ENCODE measurements around the gene SLC47A2.

The SLC47A2 gene

GRCh38 chr17:19664821-19665181 lies 51.6 kb downstream of the SLC47A2 start:
- Mint-ChIP-seq H3K27me3 (no peaks in the 10 kb centered on the region), H3K9me3 (no peaks in the 10 kb centered on the region), H3K36me3 (no peaks in the 10 kb centered on the region), H3K27ac (no peak overlapping the region), H3K4me1 (no peaks in the 10 kb centered on the region), H3K4me3 (no peak overlapping the region)
- CTCF ChIA-PET = no interaction called here
- no peak for DNase-seq

GRCh38 chr17:19664136-19664820 lies 52.1 kb downstream of the SLC47A2 start:
- H3K4me1 Mint-ChIP-seq = no peaks in the 10 kb centered on the region
- DNase-seq = no peak
- no peak overlapping the region for H3K27ac Mint-ChIP-seq
- H3K9me3 Mint-ChIP-seq = no peaks in the 10 kb centered on the region
- no peaks in the 10 kb centered on the region for H3K27me3 Mint-ChIP-seq
- no peak overlapping the region for H3K4me3 Mint-ChIP-seq
- CTCF ChIA-PET = no interaction called here
- H3K36me3 Mint-ChIP-seq = no peaks in the 10 kb centered on the region

GRCh38 chr17:19663097-19663496 lies 53.3 kb downstream of the SLC47A2 start:
- H3K36me3 Mint-ChIP-seq = no peaks in the 10 kb centered on the region
- H3K27me3 Mint-ChIP-seq = no peaks in the 10 kb centered on the region
- DNase-seq = no peak
- H3K9me3 Mint-ChIP-seq = no peaks in the 10 kb centered on the region
- no peaks in the 10 kb centered on the region for H3K4me1 Mint-ChIP-seq
- no peak overlapping the region for H3K4me3 Mint-ChIP-seq
- H3K27ac Mint-ChIP-seq = no peak overlapping the region
- CTCF ChIA-PET = interaction anchor here (0.6 kb wide), 1 partner anchor 17 kb away, joined by 3 read pairs; no protein-coding TSS in a partner anchor

GRCh38 chr17:19661121-19661520 lies 55.3 kb downstream of the SLC47A2 start:
- Mint-ChIP-seq H3K9me3 (no peaks in the 10 kb centered on the region), H3K36me3 (peaks cover 2% of the 10 kb centered on the region), H3K27me3 (no peaks in the 10 kb centered on the region), H3K27ac (no peak overlapping the region), H3K4me3 (no peak overlapping the region), H3K4me1 (no peaks in the 10 kb centered on the region)
- DNase-seq = no peak
- CTCF ChIA-PET = interaction anchor here (1.2 kb wide), 1 partner anchor 16 kb away, joined by 4 read pairs; no protein-coding TSS in a partner anchor

- no peak overlapping the region for H3K27ac Mint-ChIP-seq
- DNase-seq = no peak
- H3K27me3 Mint-ChIP-seq = no peaks in the 10 kb centered on the region
- H3K9me3 Mint-ChIP-seq = no peaks in the 10 kb centered on the region
- no peak overlapping the region for H3K4me3 Mint-ChIP-seq
- H3K36me3 Mint-ChIP-seq = peaks cover 10% of the 10 kb centered on the region
- no peaks in the 10 kb centered on the region for H3K4me1 Mint-ChIP-seq
- CTCF ChIA-PET = no interaction called here
These were observed 56.0 kb downstream of the SLC47A2 start for GRCh38 chr17:19660219-19660870.

- peaks cover 16% of the 10 kb centered on the region for H3K36me3 Mint-ChIP-seq
- no peaks in the 10 kb centered on the region for H3K4me1 Mint-ChIP-seq
- DNase-seq = no peak
- no peak overlapping the region for H3K27ac Mint-ChIP-seq
- CTCF ChIA-PET = no interaction called here
- H3K4me3 Mint-ChIP-seq = no peak overlapping the region
- no peaks in the 10 kb centered on the region for H3K27me3 Mint-ChIP-seq
- H3K9me3 Mint-ChIP-seq = no peaks in the 10 kb centered on the region
These were observed 56.8 kb downstream of the SLC47A2 start for GRCh38 chr17:19659366-19660177.

GRCh38 chr17:19656851-19657581 lies 59.4 kb downstream of the SLC47A2 start:
- DNase-seq = no peak
- H3K4me3 Mint-ChIP-seq = no peak overlapping the region
- peaks cover 31% of the 10 kb centered on the region for H3K36me3 Mint-ChIP-seq
- H3K27ac Mint-ChIP-seq = no peak overlapping the region
- CTCF ChIA-PET = interaction anchor here (1.2 kb wide), 1 partner anchor 110 kb away, joined by 4 read pairs; no protein-coding TSS in a partner anchor
- H3K4me1 Mint-ChIP-seq = no peaks in the 10 kb centered on the region
- H3K9me3 Mint-ChIP-seq = peaks cover 2% of the 10 kb centered on the region
- no peaks in the 10 kb centered on the region for H3K27me3 Mint-ChIP-seq

GRCh38 chr17:19656336-19656735 lies 60.0 kb downstream of the SLC47A2 start:
- Mint-ChIP-seq H3K27ac (no peak overlapping the region), H3K36me3 (peaks cover 32% of the 10 kb centered on the region), H3K4me1 (no peaks in the 10 kb centered on the region), H3K27me3 (no peaks in the 10 kb centered on the region), H3K9me3 (peaks cover 2% of the 10 kb centered on the region), H3K4me3 (no peak overlapping the region)
- CTCF ChIA-PET = interaction anchor here (1.2 kb wide), 1 partner anchor 111 kb away, joined by 4 read pairs; no protein-coding TSS in a partner anchor
- DNase-seq = no peak

- CTCF ChIA-PET = interaction anchor here (0.9 to 1.4 kb wide), 3 partner anchors 9 to 111 kb away, joined by 3 to 4 read pairs (median 3); no protein-coding TSS in a partner anchor
- Mint-ChIP-seq H3K36me3 (peaks cover 32% of the 10 kb centered on the region), H3K27me3 (no peaks in the 10 kb centered on the region), H3K4me1 (peaks cover 9% of the 10 kb centered on the region), H3K27ac (no peak overlapping the region), H3K4me3 (no peak overlapping the region), H3K9me3 (peaks cover 2% of the 10 kb centered on the region)
- no peak for DNase-seq
These were observed 61.5 kb downstream of the SLC47A2 start for GRCh38 chr17:19654896-19655295.

- peaks cover 32% of the 10 kb centered on the region for H3K36me3 Mint-ChIP-seq
- no peak overlapping the region for H3K27ac Mint-ChIP-seq
These were observed 62.0 kb downstream of the SLC47A2 start for GRCh38 chr17:19654342-19654886.

GRCh38 chr17:19652595-19652994 lies 63.8 kb downstream of the SLC47A2 start:
- H3K36me3 Mint-ChIP-seq = peaks cover 34% of the 10 kb centered on the region
- H3K9me3 Mint-ChIP-seq = peaks cover 2% of the 10 kb centered on the region
- no peak overlapping the region for H3K27ac Mint-ChIP-seq
- peaks cover 12% of the 10 kb centered on the region for H3K27me3 Mint-ChIP-seq
- CTCF ChIA-PET = interaction anchor here (1.0 to 1.1 kb wide), 2 partner anchors 9 to 92 kb away, joined by 3 read pairs; no protein-coding TSS in a partner anchor
- no peak for DNase-seq
- H3K4me1 Mint-ChIP-seq = peaks cover 23% of the 10 kb centered on the region
- H3K4me3 Mint-ChIP-seq = no peak overlapping the region

More at GRCh38 chr17:19654342-19654886, 62.0 kb downstream of the SLC47A2 start:
- peaks cover 2% of the 10 kb centered on the region for H3K9me3 Mint-ChIP-seq
- H3K4me3 Mint-ChIP-seq = no peak overlapping the region
- peaks cover 13% of the 10 kb centered on the region for H3K4me1 Mint-ChIP-seq
- DNase-seq = no peak
- CTCF ChIA-PET = interaction anchor here (1.2 to 1.4 kb wide), 2 partner anchors 9 to 112 kb away, joined by 3 to 4 read pairs; no protein-coding TSS in a partner anchor
- no peaks in the 10 kb centered on the region for H3K27me3 Mint-ChIP-seq

- Mint-ChIP-seq H3K27me3 (peaks cover 15% of the 10 kb centered on the region), H3K27ac (no peak overlapping the region), H3K4me1 (peaks cover 32% of the 10 kb centered on the region), H3K36me3 (peaks cover 34% of the 10 kb centered on the region), H3K4me3 (no peak overlapping the region), H3K9me3 (peaks cover 2% of the 10 kb centered on the region)
- CTCF ChIA-PET = interaction anchor here (1.1 kb wide), 1 partner anchor 8 kb away, joined by 3 read pairs; no protein-coding TSS in a partner anchor
- no peak for DNase-seq
These were observed 64.7 kb downstream of the SLC47A2 start for GRCh38 chr17:19651451-19652238.

- Mint-ChIP-seq H3K4me3 (no peak overlapping the region), H3K27ac (no peak overlapping the region), H3K4me1 (peaks cover 37% of the 10 kb centered on the region), H3K36me3 (peaks cover 30% of the 10 kb centered on the region), H3K9me3 (peaks cover 2% of the 10 kb centered on the region), H3K27me3 (peaks cover 21% of the 10 kb centered on the region)
- DNase-seq = no peak
- CTCF ChIA-PET = no interaction called here
These were observed 65.6 kb downstream of the SLC47A2 start for GRCh38 chr17:19650826-19651225.
